Measurements from ENCODE around the gene RASSF9. TPM values are rescaled to one million over a fixed set of nuclear protein-coding genes. Genes with fewer than 3 reads are reported as not detected.

RASSF9 gene
- total and polyA plus RNA-seq, 2 experiments from 2014 or later = 0.31 to 0.35 TPM

DNA sequence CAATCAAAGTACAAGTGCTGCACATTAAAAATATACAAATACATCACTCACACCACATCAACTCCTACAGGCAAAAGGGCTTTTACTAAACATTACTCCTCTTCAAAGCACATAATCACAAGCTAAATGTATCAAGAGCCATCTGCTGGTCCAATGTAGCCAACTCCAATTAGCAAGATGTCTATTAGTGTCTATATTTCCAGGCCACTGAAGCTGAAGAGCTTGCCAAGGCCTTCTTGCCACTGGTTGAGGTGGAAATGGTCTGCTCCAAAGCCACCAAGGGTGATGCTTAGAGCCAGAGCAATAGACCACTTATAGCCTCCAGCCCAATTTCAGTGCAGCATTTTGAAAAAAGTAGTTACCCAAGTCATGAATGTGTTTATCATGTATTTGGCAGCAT, 54.4 kb downstream of the RASSF9 start:
- Histone ChIP-seq H3K79me2 (replicated peaks; ENCODE audit: insufficient read depth) (no peaks in the 10 kb centered on the region), H3K36me3 (ENCODE audit: insufficient read depth) (no peaks in the 10 kb centered on the region), H2AFZ (no peak overlapping the region), H3K4me3 (no peak overlapping the region), H4K20me1 (replicated peaks; ENCODE audit: insufficient read depth) (no peaks in the 10 kb centered on the region), H3K9me2 (ENCODE audit: insufficient read depth) (no peaks in the 10 kb centered on the region), H3K27ac (ENCODE audit: low read depth) (no peak overlapping the region), H3K27me3 (ENCODE audit: insufficient read depth) (no peaks in the 10 kb centered on the region), H3F3A (replicated peaks; ENCODE audit: low read depth) (no peaks in the 10 kb centered on the region), H3K4me2 (no peak overlapping the region), H3K4me1 (ENCODE audit: insufficient read depth) (peaks cover 20% of the 10 kb centered on the region)
- no peak overlapping the region for H3K27ac Mint-ChIP-seq
- peaks cover 16% of the 10 kb centered on the region; the same call in 2 of the 3 replicates for H3K9me3 Mint-ChIP-seq
- H3K27me3 Mint-ChIP-seq (ENCODE audit: insufficient read depth, low read depth, poor library complexity) = peaks cover 3% of the 10 kb centered on the region
- DNase-seq (ENCODE audit: low spot score) (no peak), ATAC-seq (no peak)
- peaks cover 28% of the 10 kb centered on the region for H3K4me1 Mint-ChIP-seq
- H3K4me3 Mint-ChIP-seq = no peak overlapping the region
- TF ChIP-seq EZH2phosphoT487 (IDR thresholded peaks at IDR 0.05; ENCODE audit: unreplicated experiment) (no peak), POLR2AphosphoS5 (IDR thresholded peaks at IDR 0.05; ENCODE audit: low read depth) (no peak), ZNF114 (CRISPR knock-in tag; IDR thresholded peaks at IDR 0.05) (no peak), JUNB (IDR thresholded peaks at IDR 0.05; ENCODE audit: unreplicated experiment) (no peak), CREB1 (CRISPR knock-in tag; IDR thresholded peaks at IDR 0.05; ENCODE audit: low read depth) (no peak), STAT1 (IDR thresholded peaks at IDR 0.05; ENCODE audit: unreplicated experiment) (no peak), CTCF (conservative IDR thresholded peaks at IDR 0.05; ENCODE audit: low read depth in 2 of 2) (no peak), NANOG (IDR thresholded peaks at IDR 0.05; ENCODE audit: borderline replicate concordance) (no peak), ZNF331 (CRISPR knock-in tag; IDR thresholded peaks at IDR 0.05; ENCODE audit: low read depth) (no peak), REST (IDR thresholded peaks at IDR 0.05; ENCODE audit: unreplicated experiment) (no peak)
- TF ChIP-seq, protein P1, sequence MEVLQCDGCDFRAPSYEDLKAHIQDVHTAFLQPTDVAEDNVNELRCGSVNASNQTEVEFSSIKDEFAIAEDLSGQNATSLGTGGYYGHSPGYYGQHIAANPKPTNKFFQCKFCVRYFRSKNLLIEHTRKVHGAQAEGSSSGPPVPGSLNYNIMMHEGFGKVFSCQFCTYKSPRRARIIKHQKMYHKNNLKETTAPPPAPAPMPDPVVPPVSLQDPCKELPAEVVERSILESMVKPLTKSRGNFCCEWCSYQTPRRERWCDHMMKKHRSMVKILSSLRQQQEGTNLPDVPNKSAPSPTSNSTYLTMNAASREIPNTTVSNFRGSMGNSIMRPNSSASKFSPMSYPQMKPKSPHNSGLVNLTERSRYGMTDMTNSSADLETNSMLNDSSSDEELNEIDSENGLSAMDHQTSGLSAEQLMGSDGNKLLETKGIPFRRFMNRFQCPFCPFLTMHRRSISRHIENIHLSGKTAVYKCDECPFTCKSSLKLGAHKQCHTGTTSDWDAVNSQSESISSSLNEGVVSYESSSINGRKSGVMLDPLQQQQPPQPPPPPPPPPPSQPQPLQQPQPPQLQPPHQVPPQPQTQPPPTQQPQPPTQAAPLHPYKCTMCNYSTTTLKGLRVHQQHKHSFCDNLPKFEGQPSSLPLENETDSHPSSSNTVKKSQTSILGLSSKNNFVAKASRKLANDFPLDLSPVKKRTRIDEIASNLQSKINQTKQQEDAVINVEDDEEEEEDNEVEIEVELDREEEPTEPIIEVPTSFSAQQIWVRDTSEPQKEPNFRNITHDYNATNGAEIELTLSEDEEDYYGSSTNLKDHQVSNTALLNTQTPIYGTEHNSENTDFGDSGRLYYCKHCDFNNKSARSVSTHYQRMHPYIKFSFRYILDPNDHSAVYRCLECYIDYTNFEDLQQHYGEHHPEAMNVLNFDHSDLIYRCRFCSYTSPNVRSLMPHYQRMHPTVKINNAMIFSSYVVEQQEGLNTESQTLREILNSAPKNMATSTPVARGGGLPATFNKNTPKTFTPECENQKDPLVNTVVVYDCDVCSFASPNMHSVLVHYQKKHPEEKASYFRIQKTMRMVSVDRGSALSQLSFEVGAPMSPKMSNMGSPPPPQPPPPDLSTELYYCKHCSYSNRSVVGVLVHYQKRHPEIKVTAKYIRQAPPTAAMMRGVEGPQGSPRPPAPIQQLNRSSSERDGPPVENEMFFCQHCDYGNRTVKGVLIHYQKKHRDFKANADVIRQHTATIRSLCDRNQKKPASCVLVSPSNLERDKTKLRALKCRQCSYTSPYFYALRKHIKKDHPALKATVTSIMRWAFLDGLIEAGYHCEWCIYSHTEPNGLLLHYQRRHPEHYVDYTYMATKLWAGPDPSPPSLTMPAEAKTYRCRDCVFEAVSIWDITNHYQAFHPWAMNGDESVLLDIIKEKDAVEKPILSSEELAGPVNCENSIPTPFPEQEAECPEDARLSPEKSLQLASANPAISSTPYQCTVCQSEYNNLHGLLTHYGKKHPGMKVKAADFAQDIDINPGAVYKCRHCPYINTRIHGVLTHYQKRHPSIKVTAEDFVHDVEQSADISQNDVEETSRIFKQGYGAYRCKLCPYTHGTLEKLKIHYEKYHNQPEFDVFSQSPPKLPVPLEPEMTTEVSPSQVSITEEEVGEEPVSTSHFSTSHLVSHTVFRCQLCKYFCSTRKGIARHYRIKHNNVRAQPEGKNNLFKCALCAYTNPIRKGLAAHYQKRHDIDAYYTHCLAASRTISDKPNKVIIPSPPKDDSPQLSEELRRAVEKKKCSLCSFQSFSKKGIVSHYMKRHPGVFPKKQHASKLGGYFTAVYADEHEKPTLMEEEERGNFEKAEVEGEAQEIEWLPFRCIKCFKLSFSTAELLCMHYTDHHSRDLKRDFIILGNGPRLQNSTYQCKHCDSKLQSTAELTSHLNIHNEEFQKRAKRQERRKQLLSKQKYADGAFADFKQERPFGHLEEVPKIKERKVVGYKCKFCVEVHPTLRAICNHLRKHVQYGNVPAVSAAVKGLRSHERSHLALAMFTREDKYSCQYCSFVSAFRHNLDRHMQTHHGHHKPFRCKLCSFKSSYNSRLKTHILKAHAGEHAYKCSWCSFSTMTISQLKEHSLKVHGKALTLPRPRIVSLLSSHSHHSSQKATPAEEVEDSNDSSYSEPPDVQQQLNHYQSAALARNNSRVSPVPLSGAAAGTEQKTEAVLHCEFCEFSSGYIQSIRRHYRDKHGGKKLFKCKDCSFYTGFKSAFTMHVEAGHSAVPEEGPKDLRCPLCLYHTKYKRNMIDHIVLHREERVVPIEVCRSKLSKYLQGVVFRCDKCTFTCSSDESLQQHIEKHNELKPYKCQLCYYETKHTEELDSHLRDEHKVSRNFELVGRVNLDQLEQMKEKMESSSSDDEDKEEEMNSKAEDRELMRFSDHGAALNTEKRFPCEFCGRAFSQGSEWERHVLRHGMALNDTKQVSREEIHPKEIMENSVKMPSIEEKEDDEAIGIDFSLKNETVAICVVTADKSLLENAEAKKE (CRISPR knock-in tag; IDR thresholded peaks at IDR 0.05) = no peak
- peaks cover 13% of the 10 kb centered on the region for H3K36me3 Mint-ChIP-seq (ENCODE audit: low read depth)

Data from GM23338 (cell line).